Endothelial cell of umbilical vein (primary cell): ENCODE results near the gene NOP9. TPM values are rescaled to one million over a fixed set of nuclear protein-coding genes. Genes with fewer than 3 reads are reported as not detected.

ENCODE experiments used
- BruUV-seq: library from RNA; stranded (reverse); fragments of 400-500 nt; replicated peaks from 2 replicates; lab custom pipeline; 2021; lab: Mats Ljungman, UMichigan
- CTCF ChIA-PET: fragments of 300-600, 350-600 bp; sonication (Branson Sonifier 250); formaldehyde crosslinking; loops from one replicate; lab custom pipeline; 2021; ENCODE audit warnings: antibody characterized with exemption, inconsistent platforms; lab: Charles Lee
- POLR2A ChIA-PET: fragments of 300-600, 350-600 bp; sonication (Branson Sonifier 250); formaldehyde crosslinking; loops from one replicate; lab custom pipeline; 2021; ENCODE audit warnings: antibody characterized with exemption, inconsistent platforms; lab: Charles Lee
- DNase-seq: peaks from one replicate; pipeline ENCODE4 v3.0.0-alpha.2; 2011; ENCODE audit warnings: low read depth, low spot score
- FAIRE-seq: peaks from 2 replicates; lab custom pipeline; 2011; peaks lifted over from hg19 to GRCh38; lab: Jason Lieb, UNC
- H2AFZ ChIP-seq: 2 replicates; pipeline ENCODE4 v1.6.0; 2012; ENCODE audit warnings: low read depth, low read length, control low read depth, inconsistent platforms
- H3K27ac ChIP-seq: 2 replicates; pipeline ENCODE4 v1.5.1; 2011; ENCODE audit warnings: low read depth, mild to moderate bottlenecking, control low read depth, low read length, moderate library complexity; ENCODE audit not compliant: insufficient read depth
- H3K27me3 ChIP-seq, 2 experiments: 2 replicates each; pipeline versions ENCODE4 v1.6.0 to v1.6.1; 2011; ENCODE audit warnings: low read length in 2 of 2, mixed read lengths in 1 of 2; ENCODE audit not compliant: control insufficient read depth in 2 of 2, insufficient read depth in 2 of 2
- H3K36me3 ChIP-seq, 2 experiments: 2 replicates in 1 of 2; 3 replicates in 1 of 2; pipeline ENCODE4 v1.5.1; 2011; ENCODE audit warnings: low read length in 2 of 2, mild to moderate bottlenecking in 1 of 2, moderate library complexity in 1 of 2; ENCODE audit not compliant: control insufficient read depth in 2 of 2, insufficient read depth in 2 of 2; ENCODE audit errors: extremely low read depth in 1 of 2
- H3K4me1 ChIP-seq: 3 replicates; pipeline ENCODE4 v1.5.1; 2011; ENCODE audit warnings: mild to moderate bottlenecking, low read length; ENCODE audit not compliant: control insufficient read depth, insufficient read depth; ENCODE audit errors: extremely low read depth
- H3K4me2 ChIP-seq: 2 replicates; pipeline ENCODE4 v1.6.1; 2011; ENCODE audit warnings: low read length, control low read depth, mixed read lengths; ENCODE audit not compliant: insufficient read depth
- H3K4me3 ChIP-seq, 3 experiments: fragments of 200-600 bp in 1 of 3; sonication (generic), shearing (Covaris generic) in 1 of 3; replicated peaks in 1 of 3; 2 replicates each; pipeline ENCODE4 v1.5.1; 2011 to 2016; ENCODE audit warnings: control low read depth in 3 of 3, low read length in 3 of 3, mild to moderate bottlenecking in 2 of 3, inconsistent platforms in 1 of 3, low read depth in 1 of 3, moderate library complexity in 1 of 3; ENCODE audit not compliant: insufficient read depth in 1 of 3
- H3K79me2 ChIP-seq: 2 replicates; pipeline ENCODE4 v1.6.0; 2012; ENCODE audit warnings: low read length, inconsistent platforms; ENCODE audit not compliant: control insufficient read depth, insufficient read depth
- H3K9ac ChIP-seq: replicated peaks from 2 replicates; pipeline ENCODE3; 2011; ENCODE audit warnings: low read length, control low read depth; ENCODE audit not compliant: insufficient read depth; ENCODE audit errors: extremely low read depth
- H3K9me1 ChIP-seq: replicated peaks from 3 replicates; pipeline ENCODE4 v1.6.0; 2011; ENCODE audit warnings: mild to moderate bottlenecking, low read length; ENCODE audit not compliant: control insufficient read depth, insufficient read depth; ENCODE audit errors: extremely low read depth
- H3K9me3 ChIP-seq: replicated peaks from 2 replicates; pipeline ENCODE4 v1.5.1; 2012; ENCODE audit warnings: low read length, inconsistent platforms; ENCODE audit not compliant: control insufficient read depth, insufficient read depth
- H4K20me1 ChIP-seq: replicated peaks from 2 replicates; pipeline ENCODE3; 2011; ENCODE audit warnings: mild to moderate bottlenecking, low read length; ENCODE audit not compliant: control insufficient read depth, insufficient read depth; ENCODE audit errors: extremely low read depth
- CTCF ChIP-seq, 2 donors: IDR thresholded peaks; 1 replicate in 1 of 2; 2 replicates in 1 of 2; pipeline ENCODE4 v1.5.1; 2011; ENCODE audit warnings: low read length in 2 of 2, mild to moderate bottlenecking in 2 of 2, moderate library complexity in 2 of 2, control low read depth in 1 of 2, inconsistent platforms in 1 of 2, low read depth in 1 of 2; ENCODE audit not compliant: insufficient read depth in 1 of 2; ENCODE audit errors: extremely low read depth in 1 of 2
- EZH2 ChIP-seq: IDR thresholded peaks from 2 replicates; pipeline ENCODE4 v1.6.1; 2012; ENCODE audit warnings: borderline replicate concordance, low read depth, mild to moderate bottlenecking, moderate library complexity, low read length, inconsistent platforms; ENCODE audit not compliant: severe bottlenecking
- FOS ChIP-seq: IDR thresholded peaks from 2 replicates; pipeline ENCODE4 v1.6.1; 2011; ENCODE audit warnings: mild to moderate bottlenecking, low read length, moderate library complexity, borderline replicate concordance; ENCODE audit not compliant: insufficient read depth
- GATA2 ChIP-seq: IDR thresholded peaks from 2 replicates; pipeline ENCODE4 v1.7.0; 2011; ENCODE audit warnings: low read depth, mild to moderate bottlenecking, moderate library complexity, mixed read lengths, low read length; ENCODE audit not compliant: insufficient read length, insufficient read depth
- JUN ChIP-seq: IDR thresholded peaks from 2 replicates; pipeline ENCODE4 v1.6.1; 2011; ENCODE audit warnings: borderline replicate concordance, low read depth; ENCODE audit not compliant: insufficient read length, insufficient read depth
- MAX ChIP-seq: IDR thresholded peaks from 2 replicates; pipeline ENCODE4 v1.6.1; 2011; ENCODE audit not compliant: insufficient read depth, insufficient read length
- MYC ChIP-seq: IDR thresholded peaks from one replicate; pipeline ENCODE4 v1.6.1; 2011; ENCODE audit warnings: mild to moderate bottlenecking, low read depth, low read length
- POLR2A ChIP-seq: IDR thresholded peaks from 2 replicates; pipeline ENCODE4 v1.6.1; 2012; ENCODE audit warnings: low read depth, mild to moderate bottlenecking, control low read depth, low read length
- POLR2AphosphoS5 ChIP-seq: IDR thresholded peaks from 2 replicates; pipeline ENCODE4 v1.6.1; 2012; ENCODE audit warnings: low read depth, mild to moderate bottlenecking, control low read depth, low read length, moderate library complexity; ENCODE audit not compliant: insufficient read depth
- dilution Hi-C: fragments of 300-500 bp; cut with MboI; formaldehyde crosslinking; loops from one replicate; pipeline ENCODE4 v1.15.0; 2019; ENCODE audit warnings: low sequenced_read_pairs; ENCODE audit not compliant: extremely low pct_ligation_motif_present
- intact Hi-C: fragments of 100-400 bp; cut with micrococcal nuclease; formaldehyde crosslinking; loops from one replicate; pipeline ENCODE4 v1.10.0; 2022
- polyA plus RNA-seq, 4 experiments: library from polyadenylated mRNA; depleted of rRNA in 3 of 4; stranded (reverse) in 3 of 4; unstranded in 1 of 4; fragments of >200 nt; gene quantifications; 2 replicates each; pipeline versions ENCODE4 v1.2.1 to v1.2.3, GENCODE V29; 2011 to 2012; ENCODE audit warnings: missing spikeins in 1 of 4
- total RNA-seq: library from RNA; stranded (reverse); gene quantifications from 2 replicates; pipeline ENCODE4 v1.2.3, GENCODE V29; 2021

Gene NOP9
- total and polyA plus RNA-seq, 2 donors (not counting 3 experiments of a cell fraction or from before 2014, with no cell fraction given): 16.2 to 31.0 TPM

GRCh38 chr14:24317141-24317928, 17.7 kb downstream of the NOP9 start:
- no peaks in the 10 kb centered on the region for H4K20me1 ChIP-seq
- H3K27ac ChIP-seq: no peak overlapping the region
- no peaks in the 10 kb centered on the region for H3K79me2 ChIP-seq
- H3K9me1 ChIP-seq: no peaks in the 10 kb centered on the region
- H3K9ac ChIP-seq: no peak overlapping the region
- no peak overlapping the region for H3K4me3 ChIP-seq
- ChIA-PET POLR2A (no interaction called here), CTCF (interaction anchor here (0.7 to 1.7 kb wide), 10 partner anchors 9 to 119 kb away, joined by 3 to 9 read pairs (median 4); partner anchors contain the start of gene CIDEB)
- no TSS peak for BruUV-seq
- peaks cover 0 to 7% of the 10 kb centered on the region in 2 experiments for H3K36me3 ChIP-seq
- intact Hi-C loops (no loop called here), dilution Hi-C loops (no loop called here)
- H3K4me2 ChIP-seq: no peak overlapping the region
- TF ChIP-seq FOS (peak; percentile 33), GATA2 (no peak), POLR2A (peak; percentile 6), POLR2AphosphoS5 (no peak), CTCF (IDR thresholded peaks at IDR 0.05; ENCODE audit: extremely low read depth in 1 of 2, insufficient read depth in 1 of 2, low read depth in 1 of 2, low read length in 2 of 2) (no peak), MAX (no peak), EZH2 (no peak), MYC (no peak), JUN (peak; percentile 50)
- FAIRE-seq: peak; percentile 56
- H3K9me3 ChIP-seq: no peaks in the 10 kb centered on the region
- H2AFZ ChIP-seq: no peak overlapping the region
- no peak for DNase-seq
- peaks cover 52% of the 10 kb centered on the region for H3K4me1 ChIP-seq
- H3K27me3 ChIP-seq: no peaks in the 10 kb centered on the region
